Activated CD4-positive, CD25-positive, alpha-beta regulatory T cell treated with anti-CD3 and anti-CD28 coated beads, Interleukin-2, amount 50 U/mL, for 16 hours (primary cell): ENCODE measurements around the gene HPGD.
"Not testable (repeated sequence)": the region's sequence is repeated elsewhere in the genome, so short reads cannot be mapped to it uniquely, and the experiment has no call there.

Experiments used
- DNase-seq: peaks from one replicate; pipeline ENCODE4 v3.0.0-alpha.2; 2020; ENCODE audit warnings: low read depth, low spot score

Gene HPGD

DNA sequence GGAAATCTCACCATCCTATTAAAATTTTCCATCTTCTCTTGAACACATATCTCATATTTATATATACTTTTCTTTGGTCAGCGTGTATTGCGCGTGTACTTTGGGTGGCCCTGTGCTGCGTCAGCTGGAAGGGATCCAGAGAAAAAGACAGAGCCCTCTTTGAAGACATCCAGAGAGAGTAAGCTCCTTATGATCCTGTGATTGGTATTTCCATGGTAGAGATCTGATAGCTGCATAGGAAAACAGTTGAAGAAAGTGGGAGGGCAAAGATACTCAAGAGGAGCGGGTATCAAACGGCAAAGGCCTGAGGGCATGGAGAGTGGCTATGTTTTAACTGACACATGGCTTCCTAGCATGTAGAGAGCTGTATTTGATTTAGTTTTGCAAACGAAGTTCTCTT lies 4.4 kb upstream of the HPGD start:
- no peak for DNase-seq

DNA sequence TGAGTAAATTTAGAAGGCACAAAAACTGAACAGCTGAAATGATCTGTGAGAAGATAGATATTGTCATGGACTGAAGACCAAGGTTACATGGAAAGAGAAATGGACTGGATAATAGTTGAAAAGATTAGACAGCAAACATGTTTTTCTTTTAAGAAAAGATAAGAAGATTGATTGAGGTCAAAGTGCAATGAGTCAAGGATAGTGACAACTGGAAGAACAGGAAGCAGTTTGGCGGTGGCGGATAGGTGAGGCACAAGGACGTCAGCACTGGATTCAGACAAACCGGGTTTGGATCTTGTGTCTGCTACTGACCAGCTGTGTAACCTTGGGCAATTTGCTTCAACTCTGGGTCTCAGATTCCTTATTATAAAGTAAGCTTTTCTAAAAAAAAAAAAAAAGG lies 2.0 kb upstream of the HPGD start:
- DNase-seq: no peak

DNA sequence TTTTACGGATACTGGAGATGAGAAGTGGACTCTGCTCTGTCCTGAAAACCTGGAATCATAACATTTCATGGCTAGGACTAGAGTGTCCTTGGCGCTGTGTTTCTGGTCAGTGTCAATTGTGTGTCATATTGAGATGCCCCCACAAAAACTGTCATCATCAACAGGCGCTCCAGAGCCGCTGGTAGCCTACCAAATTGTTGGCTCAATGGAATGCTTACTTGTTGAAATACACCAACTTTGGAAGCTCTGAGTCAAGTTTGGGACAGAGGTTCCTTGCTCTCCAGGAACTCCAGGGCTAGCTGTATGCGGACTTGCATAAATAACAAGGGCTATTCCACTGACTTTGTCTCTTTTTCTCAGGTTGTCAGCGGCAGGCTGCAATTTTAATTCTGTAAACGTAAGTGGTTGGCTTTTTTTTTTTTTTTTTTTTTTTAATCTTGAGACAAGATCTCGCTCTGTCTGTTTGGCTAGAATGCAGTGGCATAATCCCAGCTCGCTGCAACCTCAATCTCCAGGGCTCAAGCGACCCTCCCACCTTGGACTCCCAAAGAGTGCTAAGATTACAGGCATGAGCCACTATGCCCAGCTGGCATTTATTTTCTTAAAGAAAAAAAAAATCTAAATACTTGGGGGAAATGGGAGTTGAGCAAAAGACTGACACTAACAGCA lies 871 bp upstream of the HPGD start:
- no peak for DNase-seq

DNA sequence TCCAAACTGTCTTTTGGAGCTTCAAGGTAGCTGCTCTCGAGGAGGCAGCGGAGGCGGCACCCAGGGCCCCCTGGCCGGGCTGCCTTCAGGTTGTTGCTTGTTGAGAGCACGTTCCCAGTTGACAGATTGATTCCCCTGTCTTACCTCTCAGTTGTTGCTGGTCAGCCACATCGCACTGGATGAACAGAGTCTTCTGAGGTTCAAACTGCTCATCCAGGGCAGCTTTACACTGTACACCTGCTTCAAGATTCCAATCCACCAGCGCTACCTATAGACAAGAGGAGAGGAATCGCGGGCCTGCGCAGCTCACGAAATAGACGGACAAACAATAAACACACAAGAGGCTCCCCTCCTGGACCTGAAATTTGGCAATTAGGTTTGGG lies 497 bp downstream of the HPGD start:
- no peak for DNase-seq

DNA sequence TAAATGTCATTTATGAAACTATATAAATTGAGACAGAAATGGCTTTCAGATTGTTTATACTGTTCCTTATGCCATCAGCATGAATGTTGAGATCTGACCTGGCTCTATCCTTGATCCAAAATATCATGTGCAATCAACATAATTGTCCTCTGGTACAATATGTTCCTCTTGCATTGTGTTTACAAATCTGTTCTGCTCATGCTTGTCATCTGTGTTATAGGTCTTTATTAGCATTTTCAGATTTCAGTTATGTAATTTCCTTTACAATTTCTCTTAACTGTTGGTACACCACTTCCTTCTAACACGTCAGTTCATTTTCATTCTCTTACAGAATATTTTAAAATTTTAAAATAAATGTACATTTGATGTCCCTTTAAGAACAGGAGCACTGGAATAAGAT lies 1.6 kb downstream of the HPGD start:
- no peak for DNase-seq

DNA sequence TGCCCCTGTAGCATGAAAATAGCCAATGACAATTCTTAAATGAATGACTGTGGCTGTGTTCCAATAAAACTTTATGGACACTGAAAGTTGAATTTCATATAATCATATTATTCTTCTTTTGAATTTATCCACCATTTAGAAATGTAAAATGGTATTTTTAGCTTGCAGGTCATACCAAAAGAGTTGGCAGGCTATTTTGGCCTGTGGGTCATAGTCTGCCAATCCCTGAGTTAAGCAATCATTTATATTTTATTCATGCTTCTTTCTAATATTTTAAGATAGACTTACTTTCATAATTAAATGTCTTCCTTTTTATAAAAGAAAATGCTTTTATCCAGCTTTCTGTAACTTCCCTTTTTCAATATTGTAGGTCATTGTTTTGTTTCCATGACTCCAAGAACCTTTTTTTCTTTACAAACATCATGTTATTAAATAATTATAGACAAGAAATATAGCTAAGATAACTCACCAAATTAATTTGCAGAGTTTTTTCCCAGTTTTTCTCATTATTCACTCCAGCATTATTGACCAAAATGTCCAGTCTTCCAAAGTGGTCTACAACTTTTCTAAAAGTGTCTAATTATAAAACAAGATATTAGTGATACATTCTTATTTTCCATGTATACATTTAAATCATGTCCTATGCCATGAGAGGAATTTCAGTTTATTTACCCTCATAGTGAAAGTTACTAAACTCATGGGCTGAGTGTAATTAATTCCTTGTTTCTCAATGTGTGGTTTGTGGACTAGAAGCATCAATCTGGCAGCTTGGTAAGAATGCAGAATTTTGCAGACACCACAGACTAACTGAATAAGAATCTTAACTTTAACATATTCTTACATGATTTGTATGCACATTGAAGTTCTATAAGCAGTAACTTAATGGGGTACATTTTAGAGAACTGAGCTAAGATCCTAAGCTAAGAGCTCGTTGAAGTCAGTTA lies 4.5 kb downstream of the HPGD start:
- DNase-seq: no peak

DNA sequence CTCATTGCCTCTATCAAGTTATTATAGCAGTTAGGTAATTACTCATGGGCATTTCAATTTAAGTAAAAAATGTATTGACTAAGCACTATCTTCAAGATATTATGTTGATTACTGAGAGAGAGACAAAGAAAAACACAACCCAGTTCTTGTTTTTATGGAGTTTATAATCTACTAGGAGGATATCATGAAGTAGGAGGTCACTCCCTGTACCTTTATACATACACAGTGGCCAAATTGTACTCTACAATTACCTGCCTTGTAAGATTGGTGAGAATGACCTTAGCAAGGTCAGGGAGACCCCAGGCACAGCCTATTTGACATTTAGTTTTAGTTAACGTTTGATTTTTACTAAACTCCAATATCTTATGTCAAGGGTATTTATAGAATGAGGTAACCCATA lies 5.5 kb downstream of the HPGD start:
- DNase-seq: no peak

DNA sequence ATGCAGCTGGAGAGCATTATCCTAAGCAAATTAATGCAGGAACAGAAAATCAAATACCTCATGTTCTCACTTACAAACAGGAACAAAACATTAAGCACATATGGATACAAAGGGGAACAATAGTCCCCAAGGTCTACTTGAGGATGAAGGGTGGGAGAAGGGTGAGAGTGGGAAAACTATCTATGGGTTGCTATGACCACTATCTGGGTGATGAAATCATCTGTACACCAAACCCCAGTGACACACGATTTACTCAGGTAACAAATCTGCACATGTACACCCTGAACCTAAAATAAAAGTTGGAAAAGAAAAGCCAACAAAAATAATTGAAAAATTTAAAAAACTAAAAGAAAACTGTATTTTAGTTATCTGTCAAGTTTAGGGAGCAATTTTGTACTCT lies 5.9 kb downstream of the HPGD start:
- no peak for DNase-seq

DNA sequence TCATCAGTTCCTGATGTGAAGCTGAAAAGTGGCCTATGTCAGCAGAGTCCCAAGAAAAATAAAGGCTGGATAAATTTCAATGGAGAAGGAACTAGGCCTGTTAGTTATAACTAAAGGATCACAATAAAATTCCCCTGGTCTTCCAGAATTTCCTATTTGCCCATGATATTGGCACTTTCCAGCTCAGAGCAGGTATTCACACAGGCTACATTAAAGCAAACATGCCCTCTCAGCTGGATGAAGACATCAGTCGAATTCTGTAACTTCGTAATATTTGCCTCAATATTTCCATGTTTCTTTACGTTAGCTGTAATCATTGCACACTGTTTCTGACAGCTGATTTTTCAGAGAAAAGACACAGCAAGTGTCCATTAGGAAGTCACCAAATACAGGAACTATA lies 9.5 kb downstream of the HPGD start:
- DNase-seq: no peak

DNA sequence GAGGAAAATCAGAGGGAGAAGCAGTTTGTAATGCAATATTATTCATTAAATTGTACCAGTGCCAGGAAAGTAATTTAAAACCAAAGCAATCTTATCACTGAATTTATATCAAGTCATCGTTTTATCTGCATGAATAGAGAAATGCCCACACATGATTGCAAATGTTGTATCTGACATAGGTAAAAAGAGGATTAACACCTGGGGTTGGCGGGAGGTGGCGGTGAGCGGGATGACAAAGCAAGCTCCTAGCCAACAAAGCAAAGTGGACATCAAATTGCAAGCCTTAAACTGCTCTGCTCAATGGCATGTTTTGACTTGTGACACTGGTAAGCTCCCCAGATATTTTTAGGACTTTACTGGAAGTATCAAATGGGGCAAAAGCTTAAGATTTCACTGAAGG lies 16.4 kb downstream of the HPGD start:
- DNase-seq: no peak

DNA sequence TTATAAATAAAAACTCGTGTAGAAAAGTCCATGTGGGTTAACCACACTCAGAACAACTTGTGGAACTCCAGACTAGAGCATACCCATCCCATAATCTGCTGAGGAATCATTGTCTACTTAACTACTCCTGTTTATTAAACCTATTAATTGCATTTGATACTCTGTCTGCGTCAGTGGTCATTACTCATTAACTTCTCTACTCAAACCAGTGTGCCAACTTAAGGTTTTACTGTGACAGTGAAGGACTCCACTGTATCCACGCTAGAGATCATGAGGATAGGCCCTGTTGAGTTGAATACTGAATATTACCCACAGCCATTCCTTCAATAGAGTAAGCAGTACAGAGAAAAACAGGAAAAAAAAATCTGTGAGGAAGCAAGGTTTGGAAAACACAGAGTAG lies 17.3 kb downstream of the HPGD start:
- DNase-seq: no peak

DNA sequence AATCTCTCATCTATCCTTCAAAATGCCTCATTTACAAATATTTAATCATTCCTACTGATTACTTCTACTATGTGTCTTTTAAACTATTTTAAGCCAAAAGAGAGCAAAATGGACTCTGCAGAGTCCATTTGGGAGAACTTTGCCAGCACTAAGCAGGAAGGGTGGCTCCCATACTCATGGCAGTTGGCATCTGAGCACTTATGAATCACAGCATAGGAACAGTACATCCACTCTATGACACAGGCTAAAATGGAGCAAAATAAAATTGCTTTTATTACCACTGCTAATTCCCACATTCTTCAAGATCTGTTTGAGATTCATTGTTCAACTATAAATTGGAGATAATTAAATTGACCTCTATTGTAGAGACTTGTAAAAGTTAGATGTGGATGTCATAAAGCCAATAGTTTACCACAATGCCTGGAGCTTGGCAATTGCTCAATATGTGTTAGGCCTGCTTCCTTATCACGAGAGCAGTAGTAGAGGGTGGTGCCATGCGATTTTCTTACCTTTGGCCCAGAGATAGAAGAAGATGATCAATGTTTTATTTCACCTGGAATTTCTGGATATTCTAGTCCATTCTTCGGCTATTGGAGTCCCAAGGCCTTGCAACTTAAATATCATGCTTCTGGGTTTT lies 19.1 kb downstream of the HPGD start:
- no peak for DNase-seq

DNA sequence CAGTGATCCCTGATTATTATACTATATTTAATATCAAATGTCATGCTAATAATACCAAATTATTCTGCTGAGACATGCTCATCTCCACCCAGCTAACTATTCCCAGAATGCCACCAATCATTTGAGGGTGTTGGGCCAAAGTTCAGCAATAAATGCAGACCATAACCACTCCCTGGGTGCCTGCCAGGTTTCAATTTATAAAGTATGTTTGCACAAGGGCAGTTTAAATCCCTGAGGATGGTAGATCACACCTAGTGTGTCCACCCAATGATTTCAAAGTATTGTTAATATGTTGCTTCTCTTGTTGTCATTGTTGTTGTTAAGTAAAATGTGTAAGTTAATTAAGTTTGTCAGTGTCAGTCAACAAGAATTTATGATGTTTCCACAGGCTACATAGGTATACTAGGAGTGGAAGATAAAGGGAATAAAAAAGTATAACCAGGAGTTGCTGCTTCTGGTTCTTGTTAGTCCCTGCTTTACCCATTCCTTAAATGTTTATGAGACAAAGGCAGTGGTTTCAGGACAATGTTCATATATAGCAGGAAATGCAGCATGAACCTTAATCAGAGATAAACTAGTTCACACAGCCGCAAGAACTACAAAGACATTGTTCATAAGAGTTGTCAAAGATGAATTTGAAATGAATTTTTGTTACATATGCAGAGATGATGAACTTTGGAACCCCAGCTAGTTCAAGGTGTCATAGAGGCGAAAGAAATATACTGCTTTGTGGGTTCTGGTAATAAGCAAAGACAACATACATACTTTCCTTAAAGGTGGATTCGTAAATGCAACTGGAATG lies 25.5 kb downstream of the HPGD start:
- no peak for DNase-seq

DNA sequence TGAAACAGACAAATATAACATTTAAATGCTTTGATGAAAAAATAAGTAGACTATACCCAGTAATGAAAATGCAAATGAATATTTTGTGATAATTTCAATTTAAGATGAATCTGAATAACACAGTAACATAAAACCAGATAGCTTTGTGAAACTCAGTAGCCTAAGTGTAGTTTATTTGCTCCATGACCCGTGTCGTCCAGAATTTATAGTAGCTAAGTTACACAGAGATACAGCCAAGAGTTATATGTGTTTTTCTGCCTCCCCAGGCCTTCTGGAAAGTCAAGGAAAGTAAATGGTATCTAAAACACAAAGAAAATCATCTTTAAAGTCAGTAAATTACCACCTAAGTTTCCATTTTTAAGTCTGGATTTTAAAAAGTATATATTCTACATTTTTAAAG lies 26.7 kb downstream of the HPGD start:
- DNase-seq: no peak

DNA sequence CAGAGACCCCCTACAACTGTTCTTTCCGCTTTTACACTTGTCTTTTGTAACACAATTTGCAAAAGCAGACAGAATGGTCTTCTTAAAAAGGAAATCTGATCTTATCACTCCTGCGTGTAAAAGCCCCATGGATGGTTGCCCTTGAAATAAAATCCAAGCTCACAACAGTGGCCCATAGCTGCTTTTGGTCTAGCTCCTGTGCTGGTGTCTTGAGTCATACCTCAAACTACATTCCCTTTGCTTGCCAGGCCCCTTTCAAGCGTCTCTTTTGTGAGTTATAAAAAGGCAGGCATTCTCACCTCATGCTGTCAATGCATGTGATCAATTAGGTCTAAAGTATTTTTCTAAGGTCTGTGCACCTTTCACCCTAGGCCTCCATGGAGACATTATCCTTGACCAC lies 27.6 kb downstream of the HPGD start:
- no peak for DNase-seq

DNA sequence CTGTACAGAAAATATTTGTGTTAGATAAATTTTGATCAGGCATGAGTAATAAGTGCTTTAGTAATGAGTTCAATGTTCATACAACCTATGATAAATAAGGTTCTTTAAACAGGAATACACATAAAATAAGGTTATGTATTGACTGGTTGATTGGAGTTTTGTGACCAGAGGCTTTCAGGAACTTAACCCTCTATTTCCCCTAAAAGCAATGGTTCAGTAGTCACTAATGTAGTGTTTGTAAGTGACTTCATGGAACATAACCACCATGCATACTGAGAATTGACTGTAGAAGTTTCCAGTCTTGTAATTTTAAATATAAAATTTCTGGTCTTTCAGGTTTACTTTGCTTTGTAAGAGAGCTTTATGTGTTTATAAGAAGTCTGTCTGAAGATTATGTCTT lies 28.1 kb downstream of the HPGD start:
- no peak for DNase-seq

DNA sequence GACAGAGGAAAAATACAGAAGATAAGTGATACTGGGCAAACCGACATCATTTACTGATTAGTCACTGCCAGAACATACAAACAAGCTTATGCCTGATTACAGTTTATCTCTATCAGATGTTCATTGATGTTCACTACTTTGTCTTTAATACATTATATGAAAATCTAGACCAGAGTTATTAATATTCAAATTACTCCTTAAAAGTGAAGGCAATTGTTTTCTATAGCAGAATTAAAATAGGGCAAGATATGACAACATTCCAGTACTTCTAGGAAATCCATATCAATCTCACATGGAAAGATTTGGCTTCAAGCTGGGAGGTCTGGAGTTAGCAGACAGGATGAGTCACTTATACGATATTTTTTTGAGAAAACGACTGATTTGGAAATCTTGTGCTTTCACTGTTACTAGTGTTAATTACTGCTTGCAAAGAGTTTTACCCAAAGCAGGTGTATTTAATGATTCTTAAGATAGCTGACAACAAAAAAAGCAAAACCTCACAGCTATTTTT lies 31.8 kb downstream of the HPGD start:
- DNase-seq: no peak

DNA sequence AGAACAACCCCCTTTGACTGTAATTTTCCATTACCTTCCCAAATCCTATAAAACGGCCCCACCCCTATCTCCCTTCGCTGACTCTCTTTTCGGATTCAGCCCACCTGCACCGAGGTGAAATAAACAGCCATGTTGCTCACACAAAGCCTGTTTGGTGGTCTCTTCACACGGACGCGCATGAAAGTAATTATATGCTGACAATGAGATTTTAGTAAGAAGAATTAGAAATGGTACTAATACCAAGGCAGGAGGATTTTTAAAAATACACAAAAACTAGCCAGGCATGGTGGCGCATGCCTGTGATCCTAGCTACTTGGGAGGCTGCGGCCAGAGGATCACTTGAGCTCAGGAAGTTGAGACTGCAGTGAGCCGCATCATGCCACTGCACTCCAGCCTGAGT lies 33.9 kb downstream of the HPGD start:
- not testable (repeated sequence) for DNase-seq

DNA sequence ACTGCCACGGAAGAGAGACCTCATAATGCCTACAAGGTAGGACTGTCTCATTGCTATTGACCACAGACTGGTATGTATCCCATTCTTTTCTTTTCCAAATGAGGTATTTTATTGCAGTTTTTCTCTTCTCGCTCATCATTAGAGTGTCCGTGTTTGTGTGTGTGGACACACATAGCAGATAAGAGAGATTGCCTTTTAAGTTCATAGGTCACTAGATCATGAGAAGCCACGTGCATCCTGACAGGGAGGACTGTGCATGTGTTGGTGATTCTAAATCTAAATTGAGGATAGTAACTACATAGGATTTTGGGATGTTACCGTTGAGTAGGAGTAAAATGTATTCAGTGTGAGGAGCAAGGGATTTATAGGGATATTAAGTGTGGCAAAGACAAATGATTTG lies 37.3 kb downstream of the HPGD start:
- no peak for DNase-seq

DNA sequence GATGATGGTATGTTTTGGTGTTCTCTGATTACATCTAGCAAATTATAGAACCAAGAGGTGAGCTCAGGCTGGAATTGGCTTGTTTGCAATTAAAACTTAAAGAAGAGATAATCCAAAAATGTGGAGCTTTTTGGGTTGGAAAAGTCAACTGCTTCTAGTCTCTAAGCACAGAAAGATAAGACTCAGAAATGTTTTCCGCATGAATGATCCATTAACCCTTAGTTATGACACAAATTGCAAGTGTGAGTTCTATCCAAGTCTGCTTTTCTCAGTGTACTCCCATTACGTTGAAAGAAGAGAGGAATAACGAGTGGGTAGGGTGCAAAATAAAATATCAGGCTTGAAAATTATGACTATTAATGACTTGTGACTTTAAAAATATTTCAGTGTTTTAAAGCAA lies 38.5 kb downstream of the HPGD start:
- DNase-seq: no peak

DNA sequence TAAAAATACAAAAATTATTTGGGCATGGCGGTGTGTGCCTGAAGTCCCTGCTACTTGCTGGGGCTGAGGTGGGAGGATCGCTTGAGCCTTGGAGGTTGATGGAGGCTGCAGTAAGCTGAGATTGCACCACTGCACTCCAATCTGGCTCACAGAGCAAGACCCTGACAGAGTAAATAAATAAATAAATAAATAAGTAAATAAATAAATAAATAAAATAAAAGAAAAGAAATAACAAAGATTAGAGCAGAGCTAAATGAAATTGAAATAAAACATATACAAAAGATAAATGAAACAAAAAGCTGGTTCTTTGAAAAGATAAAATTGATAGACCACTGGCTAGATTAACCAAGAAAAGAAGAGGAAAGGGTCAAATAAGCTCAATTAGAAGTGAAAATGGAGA lies 43.1 kb downstream of the HPGD start:
- no peak for DNase-seq

DNA sequence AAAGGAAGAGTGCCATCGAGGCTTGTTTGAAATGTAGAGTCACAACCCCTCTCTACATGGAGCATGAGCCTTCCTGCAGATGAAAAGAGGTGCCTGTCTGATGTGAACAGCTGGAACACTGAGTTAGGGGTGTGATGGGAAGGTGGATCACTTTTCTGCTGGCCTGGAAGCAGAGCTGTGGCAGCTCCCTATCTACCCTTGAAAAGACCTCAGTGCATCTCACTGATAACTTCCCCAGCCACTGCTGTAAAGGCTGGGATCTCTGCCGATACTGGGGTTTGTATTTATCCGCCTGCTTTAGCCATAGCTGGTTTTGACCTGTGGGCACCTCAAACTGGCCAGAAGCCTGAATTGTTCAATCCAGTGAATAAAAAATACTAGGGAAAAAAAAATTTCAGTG lies 46.8 kb downstream of the HPGD start:
- DNase-seq: no peak
